GM13976 (cell line): ENCODE results near the gene FGF21.

Experiments used
- DNase-seq: peaks from one replicate; pipeline ENCODE4 v3.0.0; 2012; ENCODE audit warnings: low spot score
- in situ Hi-C: fragments of 300-500 bp; cut with MboI; formaldehyde crosslinking; loops from one replicate; pipeline ENCODE4 v1.12.0; 2022; ENCODE audit warnings: low sequenced_read_pairs, mixed read lengths, inconsistent platforms; ENCODE audit not compliant: unreplicated experiment
- TF ChIP-seq, protein P1 (sequence below): IDR thresholded peaks from 2 replicates; pipeline ENCODE4 v1.5.1; 2012; ENCODE audit warnings: borderline replicate concordance, mild to moderate bottlenecking; ENCODE audit not compliant: insufficient read depth; ENCODE audit errors: extremely low read depth, missing control alignments, control extremely low read depth

Gene FGF21

DNA sequence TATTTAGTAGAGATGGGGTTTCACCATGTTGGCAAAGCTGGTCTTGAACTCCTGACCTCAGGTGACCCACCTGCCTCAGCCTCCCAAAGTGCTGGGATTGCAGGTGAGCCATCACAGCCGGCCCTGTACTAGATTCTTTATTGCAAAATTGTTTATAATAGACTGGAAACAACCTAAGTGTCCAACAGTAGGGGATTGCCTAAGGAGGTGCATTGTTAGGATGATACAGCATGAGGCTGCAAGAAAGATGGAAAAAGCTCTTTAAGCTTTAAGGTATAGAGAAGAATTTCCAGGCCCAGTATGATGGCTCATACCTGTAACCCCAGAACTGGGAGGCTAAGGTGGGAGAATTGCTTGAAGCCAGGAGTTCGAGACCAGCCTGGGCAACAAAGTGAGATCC, 47.3 kb downstream of the FGF21 start:
- TF ChIP-seq, protein P1, sequence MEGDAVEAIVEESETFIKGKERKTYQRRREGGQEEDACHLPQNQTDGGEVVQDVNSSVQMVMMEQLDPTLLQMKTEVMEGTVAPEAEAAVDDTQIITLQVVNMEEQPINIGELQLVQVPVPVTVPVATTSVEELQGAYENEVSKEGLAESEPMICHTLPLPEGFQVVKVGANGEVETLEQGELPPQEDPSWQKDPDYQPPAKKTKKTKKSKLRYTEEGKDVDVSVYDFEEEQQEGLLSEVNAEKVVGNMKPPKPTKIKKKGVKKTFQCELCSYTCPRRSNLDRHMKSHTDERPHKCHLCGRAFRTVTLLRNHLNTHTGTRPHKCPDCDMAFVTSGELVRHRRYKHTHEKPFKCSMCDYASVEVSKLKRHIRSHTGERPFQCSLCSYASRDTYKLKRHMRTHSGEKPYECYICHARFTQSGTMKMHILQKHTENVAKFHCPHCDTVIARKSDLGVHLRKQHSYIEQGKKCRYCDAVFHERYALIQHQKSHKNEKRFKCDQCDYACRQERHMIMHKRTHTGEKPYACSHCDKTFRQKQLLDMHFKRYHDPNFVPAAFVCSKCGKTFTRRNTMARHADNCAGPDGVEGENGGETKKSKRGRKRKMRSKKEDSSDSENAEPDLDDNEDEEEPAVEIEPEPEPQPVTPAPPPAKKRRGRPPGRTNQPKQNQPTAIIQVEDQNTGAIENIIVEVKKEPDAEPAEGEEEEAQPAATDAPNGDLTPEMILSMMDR, result no peak
- DNase-seq, result no peak
- in situ Hi-C loops, result no loop called here

- no peak for DNase-seq
- in situ Hi-C loops, result no loop called here
- TF ChIP-seq, protein P1, result no peak
Observed at GRCh38 chr19:48804496-48804895, 49.2 kb downstream of the FGF21 start.

DNA sequence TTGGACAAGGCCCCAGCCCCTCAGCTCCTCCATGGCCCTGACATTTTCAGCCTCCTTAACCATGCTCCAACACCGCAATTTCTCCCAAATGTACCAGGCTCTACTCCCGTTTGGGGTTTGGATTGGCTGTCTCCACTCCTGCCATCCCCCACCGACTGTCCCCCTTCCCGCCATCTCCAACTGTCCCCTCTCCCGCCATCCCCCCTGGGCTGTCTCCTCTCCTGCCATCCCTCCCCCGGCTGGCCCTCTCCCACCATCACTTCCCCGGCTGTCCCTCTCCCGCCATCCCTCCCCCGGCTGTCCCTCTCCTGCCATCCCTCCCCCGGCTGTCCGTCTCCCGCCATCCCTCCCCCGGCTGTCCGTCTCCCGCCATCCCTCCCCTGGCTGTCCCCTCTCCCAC, 50.1 kb downstream of the FGF21 start:
- DNase-seq, result no peak
- TF ChIP-seq, protein P1, result no peak
- in situ Hi-C loops, result no loop called here

GRCh38 chr19:48806518-48806817, 51.1 kb downstream of the FGF21 start:
- TF ChIP-seq, protein P1, result no peak
- DNase-seq, result peak; percentile 81
- in situ Hi-C loops, result no loop called here

- in situ Hi-C loops, result no loop called here
- DNase-seq, result no peak
- TF ChIP-seq, protein P1, result no peak
Observed at GRCh38 chr19:48806818-48807589, 51.7 kb downstream of the FGF21 start.

GRCh38 chr19:48807590-48808308, 52.4 kb downstream of the FGF21 start:
- peak; percentile 26 for DNase-seq
- in situ Hi-C loops, result no loop called here
- TF ChIP-seq, protein P1, result no peak
